Loucy (cell line): ENCODE results near the gene XAGE5.
"Not testable (repeated sequence)": the region's sequence is repeated elsewhere in the genome, so short reads cannot be mapped to it uniquely, and the experiment has no call there.

Source experiments
- H2AFZ ChIP-seq: fragments of 200-600 bp; sonication (generic); 2 replicates; pipeline ENCODE4 v1.6.0; 2016; ENCODE audit warnings: antibody characterized with exemption, mild to moderate bottlenecking, low read length, moderate library complexity
- H3F3A ChIP-seq: fragments of 200-600 bp; 2 replicates; pipeline ENCODE4 v1.6.0; 2016; ENCODE audit warnings: antibody characterized with exemption, low read depth, mild to moderate bottlenecking
- H3K27me3 ChIP-seq: fragments of 200-600 bp; sonication (generic); 2 replicates; pipeline ENCODE4 v1.6.1; 2014; ENCODE audit warnings: low read length, mild to moderate bottlenecking; ENCODE audit not compliant: insufficient read depth, poor library complexity, severe bottlenecking
- H3K36me3 ChIP-seq: fragments of 200-600 bp; sonication (generic); 2 replicates; pipeline ENCODE4 v1.6.1; 2016; ENCODE audit warnings: low read length; ENCODE audit not compliant: insufficient read depth
- H3K4me1 ChIP-seq: fragments of 200-600 bp; sonication (generic); 2 replicates; pipeline ENCODE4 v1.5.1; 2014; ENCODE audit warnings: low read length, mild to moderate bottlenecking; ENCODE audit not compliant: insufficient read depth, poor library complexity, severe bottlenecking
- H3K4me2 ChIP-seq: fragments of 200-600 bp; sonication (generic); 2 replicates; pipeline ENCODE4 v1.6.0; 2014; ENCODE audit warnings: antibody characterized with exemption, low read length, low read depth, mild to moderate bottlenecking; ENCODE audit not compliant: poor library complexity, severe bottlenecking
- H3K4me3 ChIP-seq: fragments of 200-600 bp; sonication (generic); 2 replicates; pipeline ENCODE4 v1.5.1; 2014; ENCODE audit warnings: low read length, mild to moderate bottlenecking, mixed read lengths; ENCODE audit not compliant: poor library complexity, severe bottlenecking
- H3K79me2 ChIP-seq: fragments of 200-600 bp; sonication (generic); 2 replicates; pipeline ENCODE4 v1.6.1; 2014; ENCODE audit warnings: low read length; ENCODE audit not compliant: insufficient read depth
- H3K9ac ChIP-seq: fragments of 200-600 bp; sonication (generic); 2 replicates; pipeline ENCODE4 v1.6.0; 2014; ENCODE audit warnings: mild to moderate bottlenecking, low read depth, low read length, moderate library complexity; ENCODE audit not compliant: poor library complexity, severe bottlenecking
- H3K9me2 ChIP-seq: fragments of 200-600 bp; sonication (generic); replicated peaks from 2 replicates; pipeline ENCODE4 v1.6.1; 2016; ENCODE audit warnings: low read depth, low read length, mixed read lengths
- H3K9me3 ChIP-seq: fragments of 200-600 bp; sonication (generic); 2 replicates; pipeline ENCODE4 v1.6.1; 2014; ENCODE audit warnings: mild to moderate bottlenecking, antibody characterized with exemption, low read length, low read depth; ENCODE audit not compliant: insufficient read depth
- H4K20me1 ChIP-seq: fragments of 200-600 bp; sonication (generic); 2 replicates; pipeline ENCODE4 v1.6.0; 2014; ENCODE audit warnings: antibody characterized with exemption, low read length, mild to moderate bottlenecking; ENCODE audit not compliant: insufficient read depth, poor library complexity, severe bottlenecking
- EZH2phosphoT487 ChIP-seq: fragments of 200-600 bp; IDR thresholded peaks from 2 replicates; pipeline ENCODE4 v1.6.1; 2018; ENCODE audit warnings: antibody characterized with exemption, mild to moderate bottlenecking, moderate library complexity, borderline replicate concordance
- TF ChIP-seq, protein P1 (sequence below): fragments of 200-600 bp; sonication (generic); conservative IDR thresholded peaks from 2 replicates; pipeline ENCODE4 v1.5.1; 2014; ENCODE audit warnings: mild to moderate bottlenecking, antibody characterized with exemption, low read length

Gene XAGE5

DNA sequence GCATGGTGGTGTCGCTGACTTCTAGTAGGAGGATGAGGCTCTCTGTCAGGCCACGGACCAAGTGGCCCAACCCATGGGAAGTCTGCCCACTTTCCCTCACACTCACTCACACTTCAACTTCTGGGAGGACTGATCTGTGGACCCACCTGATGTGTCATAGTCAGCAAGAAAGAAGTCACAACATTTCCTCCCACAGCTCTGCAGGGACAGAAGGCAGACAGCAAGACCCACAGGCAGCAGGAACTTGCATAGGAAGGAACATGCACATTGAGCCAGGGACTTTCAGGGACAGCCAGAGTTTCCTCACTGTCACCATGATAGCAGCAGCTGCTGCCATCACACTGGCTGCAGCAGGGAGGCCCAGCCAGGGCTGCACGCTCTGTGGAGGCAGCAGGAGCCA, 19.5 kb downstream of the XAGE5 start:
- no peak overlapping the region for H3K4me3 ChIP-seq
- no peaks in the 10 kb centered on the region for H3K4me1 ChIP-seq
- H3F3A ChIP-seq, result no peaks in the 10 kb centered on the region
- H3K9ac ChIP-seq, result no peak overlapping the region
- no peak for TF ChIP-seq EZH2phosphoT487
- TF ChIP-seq, protein P1, sequence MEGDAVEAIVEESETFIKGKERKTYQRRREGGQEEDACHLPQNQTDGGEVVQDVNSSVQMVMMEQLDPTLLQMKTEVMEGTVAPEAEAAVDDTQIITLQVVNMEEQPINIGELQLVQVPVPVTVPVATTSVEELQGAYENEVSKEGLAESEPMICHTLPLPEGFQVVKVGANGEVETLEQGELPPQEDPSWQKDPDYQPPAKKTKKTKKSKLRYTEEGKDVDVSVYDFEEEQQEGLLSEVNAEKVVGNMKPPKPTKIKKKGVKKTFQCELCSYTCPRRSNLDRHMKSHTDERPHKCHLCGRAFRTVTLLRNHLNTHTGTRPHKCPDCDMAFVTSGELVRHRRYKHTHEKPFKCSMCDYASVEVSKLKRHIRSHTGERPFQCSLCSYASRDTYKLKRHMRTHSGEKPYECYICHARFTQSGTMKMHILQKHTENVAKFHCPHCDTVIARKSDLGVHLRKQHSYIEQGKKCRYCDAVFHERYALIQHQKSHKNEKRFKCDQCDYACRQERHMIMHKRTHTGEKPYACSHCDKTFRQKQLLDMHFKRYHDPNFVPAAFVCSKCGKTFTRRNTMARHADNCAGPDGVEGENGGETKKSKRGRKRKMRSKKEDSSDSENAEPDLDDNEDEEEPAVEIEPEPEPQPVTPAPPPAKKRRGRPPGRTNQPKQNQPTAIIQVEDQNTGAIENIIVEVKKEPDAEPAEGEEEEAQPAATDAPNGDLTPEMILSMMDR, result no peak
- H3K4me2 ChIP-seq, result no peak overlapping the region
- H3K27me3 ChIP-seq, result no peaks in the 10 kb centered on the region
- no peaks in the 10 kb centered on the region for H3K36me3 ChIP-seq
- H4K20me1 ChIP-seq, result no peaks in the 10 kb centered on the region
- H2AFZ ChIP-seq, result no peak overlapping the region
- H3K9me3 ChIP-seq, result no peaks in the 10 kb centered on the region
- H3K79me2 ChIP-seq, result no peaks in the 10 kb centered on the region
- no peaks in the 10 kb centered on the region for H3K9me2 ChIP-seq

DNA sequence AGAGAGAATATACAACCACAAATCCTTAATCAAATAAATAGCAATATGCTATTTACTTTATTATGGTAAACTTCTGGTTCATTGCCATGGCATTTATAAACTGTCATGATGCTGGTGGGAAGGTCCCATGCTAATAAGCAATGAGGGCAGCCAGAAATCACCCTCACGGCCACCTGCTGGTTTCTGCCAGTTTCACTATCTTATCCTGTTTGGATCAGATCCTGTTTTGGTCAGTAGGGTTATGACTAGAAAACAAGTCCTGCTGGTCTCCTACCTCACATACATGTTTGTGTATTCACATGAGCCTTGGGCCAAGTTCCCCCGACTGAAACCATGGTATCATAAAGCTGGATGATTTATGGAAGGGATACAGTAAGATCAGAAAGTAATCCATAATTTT, 28.1 kb downstream of the XAGE5 start:
- Histone ChIP-seq H3K4me1 (no peaks in the 10 kb centered on the region), H3K36me3 (no peaks in the 10 kb centered on the region), H3K4me2 (no peak overlapping the region), H3K9me2 (no peaks in the 10 kb centered on the region), H3K4me3 (no peak overlapping the region), H2AFZ (no peak overlapping the region), H3K9ac (no peak overlapping the region), H3F3A (no peaks in the 10 kb centered on the region), H4K20me1 (no peaks in the 10 kb centered on the region), H3K79me2 (no peaks in the 10 kb centered on the region), H3K27me3 (no peaks in the 10 kb centered on the region), H3K9me3 (no peaks in the 10 kb centered on the region)
- TF ChIP-seq, protein P1, result no peak
- TF ChIP-seq EZH2phosphoT487, result no peak

DNA sequence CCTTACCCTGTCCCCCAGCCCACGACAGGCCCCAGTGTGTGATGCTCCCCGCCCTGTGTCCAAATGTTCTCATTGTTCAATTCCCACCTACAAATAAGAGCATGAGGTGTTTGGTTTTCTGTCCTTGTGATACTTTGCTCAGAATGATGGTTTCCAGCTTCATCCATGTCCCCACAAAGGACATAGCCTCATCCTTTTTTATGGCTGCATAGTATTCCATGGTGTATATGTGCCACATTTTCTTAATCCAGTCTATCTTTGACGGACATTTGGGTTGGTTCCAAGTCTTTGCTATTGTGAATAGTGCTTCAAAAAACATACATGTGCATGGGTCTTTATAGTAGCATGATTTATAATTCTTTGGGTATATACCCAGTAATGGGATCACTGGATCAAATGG, 32.5 kb downstream of the XAGE5 start:
- not testable (repeated sequence) for H2AFZ ChIP-seq, H3K9ac ChIP-seq, H3K4me2 ChIP-seq, H3K27me3 ChIP-seq, H3K79me2 ChIP-seq, H3K9me3 ChIP-seq, H4K20me1 ChIP-seq, H3F3A ChIP-seq, H3K4me1 ChIP-seq, H3K4me3 ChIP-seq, H3K36me3 ChIP-seq, H3K9me2 ChIP-seq

DNA sequence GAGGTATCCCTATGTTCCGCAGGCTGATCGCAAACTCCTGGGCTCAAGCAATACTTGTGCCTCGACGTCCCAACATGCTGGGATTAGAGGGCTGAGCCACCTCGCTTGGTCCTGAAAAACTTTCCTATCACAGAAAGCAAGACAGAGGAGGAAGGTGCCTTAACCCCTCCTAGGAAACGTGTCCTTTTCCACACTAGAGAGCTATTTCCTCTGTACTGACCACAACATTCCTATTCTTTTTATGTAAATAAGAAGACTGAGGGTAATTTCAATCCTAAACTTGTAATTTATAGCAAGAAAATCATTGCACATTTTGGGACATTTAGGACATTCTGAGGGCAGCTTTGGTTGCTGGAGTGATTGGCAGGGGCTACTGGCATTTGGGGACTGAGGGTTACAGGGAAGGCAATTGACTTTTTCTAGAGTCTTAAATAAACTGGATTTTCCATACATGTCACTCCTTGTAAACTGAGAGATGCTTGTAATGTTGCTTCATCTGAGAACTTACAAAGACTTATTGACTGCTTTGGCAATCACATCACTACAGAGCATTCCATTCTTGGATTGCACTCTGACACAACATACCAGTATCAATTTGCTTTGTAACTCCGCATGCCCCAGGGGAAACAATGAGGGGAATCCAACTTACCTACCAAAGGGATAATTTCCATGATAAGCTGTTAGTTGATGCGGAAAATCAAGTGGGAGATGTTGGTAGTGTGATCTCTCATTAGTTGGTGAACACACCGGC, 41.2 kb downstream of the XAGE5 start:
- H4K20me1 ChIP-seq, result no peaks in the 10 kb centered on the region
- no peak overlapping the region for H3K9ac ChIP-seq
- no peak overlapping the region for H3K4me2 ChIP-seq
- H3K4me3 ChIP-seq, result no peak overlapping the region
- no peaks in the 10 kb centered on the region for H3F3A ChIP-seq
- no peaks in the 10 kb centered on the region for H3K36me3 ChIP-seq
- H3K27me3 ChIP-seq, result no peaks in the 10 kb centered on the region
- H3K79me2 ChIP-seq, result no peaks in the 10 kb centered on the region
- H3K9me3 ChIP-seq, result no peaks in the 10 kb centered on the region
- TF ChIP-seq EZH2phosphoT487, result no peak
- TF ChIP-seq, protein P1, result no peak
- no peaks in the 10 kb centered on the region for H3K9me2 ChIP-seq
- no peaks in the 10 kb centered on the region for H3K4me1 ChIP-seq
- H2AFZ ChIP-seq, result no peak overlapping the region

DNA sequence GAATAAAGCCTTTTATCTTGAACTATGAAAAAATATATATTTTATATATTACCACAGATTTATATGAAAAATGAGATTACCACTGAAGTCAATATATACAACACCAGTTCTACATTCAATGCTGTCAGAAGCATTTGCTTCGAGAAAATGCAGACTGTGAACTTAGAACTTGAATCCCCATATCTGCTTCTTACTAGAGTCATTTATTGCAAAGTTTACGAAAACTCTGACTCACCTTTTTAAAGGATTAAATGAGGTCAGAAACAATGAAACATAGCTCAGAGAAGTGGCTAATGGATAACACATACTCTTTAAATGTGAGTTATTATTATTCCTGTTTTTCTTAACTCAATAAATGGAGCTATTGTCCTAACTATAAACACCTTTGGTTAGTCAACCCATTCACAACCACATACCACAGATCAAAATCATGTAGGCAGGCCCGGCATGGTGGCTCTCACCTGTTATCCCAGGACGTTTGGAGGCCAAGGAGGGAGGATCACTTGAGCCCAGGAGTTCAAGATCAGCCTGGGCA, 46.0 kb downstream of the XAGE5 start:
- not testable (repeated sequence) for H3K27me3 ChIP-seq, H3K36me3 ChIP-seq, H3K4me3 ChIP-seq, H3K79me2 ChIP-seq, H3K4me2 ChIP-seq, H3K4me1 ChIP-seq, H4K20me1 ChIP-seq, H3K9ac ChIP-seq, H3F3A ChIP-seq, H3K9me2 ChIP-seq, H2AFZ ChIP-seq, H3K9me3 ChIP-seq
